ENCODE measurements around the gene EQTN.

Gene EQTN

GRCh38 chr9:27339661-27340284 lies 42.8 kb upstream of the EQTN start:
- H3K9me3 ChIP-seq: no peaks in the 10 kb centered on the region
- TF ChIP-seq CTCF (IDR thresholded peaks at IDR 0.05): no peak
- H3K27ac ChIP-seq: no peak overlapping the region
- H3K4me3 ChIP-seq (ENCODE audit: low read depth in 1 of 2, low read length in 1 of 2): no peak overlapping the region
- H3K36me3 ChIP-seq: no peaks in the 10 kb centered on the region
- no peaks in the 10 kb centered on the region for H3K4me1 ChIP-seq (ENCODE audit: control insufficient read depth in 1 of 2, insufficient read depth in 1 of 2, low read depth in 1 of 2, low read length in 1 of 2)
- H3K27me3 ChIP-seq: no peaks in the 10 kb centered on the region

GRCh38 chr9:27338527-27338903 lies 41.6 kb upstream of the EQTN start:
- no peak for TF ChIP-seq CTCF (IDR thresholded peaks at IDR 0.05)
- Histone ChIP-seq H3K27ac (no peak overlapping the region), H3K9me3 (no peaks in the 10 kb centered on the region), H3K27me3 (no peaks in the 10 kb centered on the region), H3K4me1 (ENCODE audit: control insufficient read depth in 1 of 2, insufficient read depth in 1 of 2, low read depth in 1 of 2, low read length in 1 of 2) (no peaks in the 10 kb centered on the region), H3K36me3 (no peaks in the 10 kb centered on the region), H3K4me3 (ENCODE audit: low read depth in 1 of 2, low read length in 1 of 2) (no peak overlapping the region)

GRCh38 chr9:27337833-27338526 lies 41.0 kb upstream of the EQTN start:
- H3K9me3 ChIP-seq: no peaks in the 10 kb centered on the region
- no peaks in the 10 kb centered on the region for H3K36me3 ChIP-seq
- TF ChIP-seq CTCF (IDR thresholded peaks at IDR 0.05): no peak
- H3K4me3 ChIP-seq (ENCODE audit: low read depth in 1 of 2, low read length in 1 of 2): no peak overlapping the region
- no peak overlapping the region for H3K27ac ChIP-seq
- no peaks in the 10 kb centered on the region for H3K27me3 ChIP-seq
- H3K4me1 ChIP-seq (ENCODE audit: control insufficient read depth in 1 of 2, insufficient read depth in 1 of 2, low read depth in 1 of 2, low read length in 1 of 2): no peaks in the 10 kb centered on the region

GRCh38 chr9:27337236-27337635 lies 40.3 kb upstream of the EQTN start:
- Histone ChIP-seq H3K27ac (no peak overlapping the region), H3K27me3 (no peaks in the 10 kb centered on the region), H3K9me3 (no peaks in the 10 kb centered on the region), H3K4me1 (ENCODE audit: control insufficient read depth in 1 of 2, insufficient read depth in 1 of 2, low read depth in 1 of 2, low read length in 1 of 2) (no peaks in the 10 kb centered on the region), H3K4me3 (ENCODE audit: low read depth in 1 of 2, low read length in 1 of 2) (no peak overlapping the region), H3K36me3 (no peaks in the 10 kb centered on the region)
- no peak for TF ChIP-seq CTCF (IDR thresholded peaks at IDR 0.05)

- Histone ChIP-seq H3K4me3 (ENCODE audit: low read depth in 1 of 2, low read length in 1 of 2) (no peak overlapping the region), H3K4me1 (ENCODE audit: control insufficient read depth in 1 of 2, insufficient read depth in 1 of 2, low read depth in 1 of 2, low read length in 1 of 2) (no peaks in the 10 kb centered on the region), H3K27me3 (no peaks in the 10 kb centered on the region), H3K9me3 (no peaks in the 10 kb centered on the region), H3K27ac (no peak overlapping the region), H3K36me3 (no peaks in the 10 kb centered on the region)
- TF ChIP-seq CTCF (IDR thresholded peaks at IDR 0.05): no peak
Measured at GRCh38 chr9:27336829-27337228, 39.9 kb upstream of the EQTN start.

Data from neutrophil (primary cell).